GM21423 (cell line): Measurements from ENCODE around the gene NSUN2.

Source experiments
- ATAC-seq: cut with Tn5 transposase; IDR thresholded peaks from one replicate; pipeline ENCODE4 v1.9.1; 2021; ENCODE audit warnings: mild to moderate bottlenecking, moderate library complexity; ENCODE audit not compliant: unreplicated experiment

NSUN2 gene

GRCh38 chr5:6567068-6567467, 65.8 kb downstream of the NSUN2 start:
- ATAC-seq: no peak

- no peak for ATAC-seq
These were observed 67.4 kb downstream of the NSUN2 start for GRCh38 chr5:6565492-6565891.

GRCh38 chr5:6557807-6558575, 74.9 kb downstream of the NSUN2 start:
- ATAC-seq: no peak

- no peak for ATAC-seq
These were observed 76.1 kb downstream of the NSUN2 start for GRCh38 chr5:6556802-6557102.

- ATAC-seq: no peak
These were observed 76.6 kb downstream of the NSUN2 start for GRCh38 chr5:6556089-6556801.

GRCh38 chr5:6554812-6555211, 78.0 kb downstream of the NSUN2 start:
- no peak for ATAC-seq

GRCh38 chr5:6553972-6554371, 78.9 kb downstream of the NSUN2 start:
- ATAC-seq: no peak

- no peak for ATAC-seq
These were observed 80.2 kb downstream of the NSUN2 start for GRCh38 chr5:6552612-6553011.

GRCh38 chr5:6551955-6552313, 80.9 kb downstream of the NSUN2 start:
- no peak for ATAC-seq

GRCh38 chr5:6551287-6551954, 81.4 kb downstream of the NSUN2 start:
- ATAC-seq: no peak

GRCh38 chr5:6550628-6551027, 82.2 kb downstream of the NSUN2 start:
- ATAC-seq: no peak
